Erythroblast (primary cell): Measurements from ENCODE around the gene TRABD2B.

ENCODE experiments used
- DNase-seq, 2 experiments: peaks; one replicate each; lab custom pipeline; 2025; lab: John Stamatoyannopoulos, UW
- GATA1 ChIP-seq: IDR thresholded peaks from 2 replicates; pipeline ENCODE4 v1.6.1; 2011; ENCODE audit warnings: low read depth, mild to moderate bottlenecking, control low read depth, low read length, moderate library complexity
- POLR2A ChIP-seq: IDR thresholded peaks from 2 replicates; pipeline ENCODE4 v1.6.1; 2011; ENCODE audit warnings: mild to moderate bottlenecking, low read length

Gene TRABD2B

DNA sequence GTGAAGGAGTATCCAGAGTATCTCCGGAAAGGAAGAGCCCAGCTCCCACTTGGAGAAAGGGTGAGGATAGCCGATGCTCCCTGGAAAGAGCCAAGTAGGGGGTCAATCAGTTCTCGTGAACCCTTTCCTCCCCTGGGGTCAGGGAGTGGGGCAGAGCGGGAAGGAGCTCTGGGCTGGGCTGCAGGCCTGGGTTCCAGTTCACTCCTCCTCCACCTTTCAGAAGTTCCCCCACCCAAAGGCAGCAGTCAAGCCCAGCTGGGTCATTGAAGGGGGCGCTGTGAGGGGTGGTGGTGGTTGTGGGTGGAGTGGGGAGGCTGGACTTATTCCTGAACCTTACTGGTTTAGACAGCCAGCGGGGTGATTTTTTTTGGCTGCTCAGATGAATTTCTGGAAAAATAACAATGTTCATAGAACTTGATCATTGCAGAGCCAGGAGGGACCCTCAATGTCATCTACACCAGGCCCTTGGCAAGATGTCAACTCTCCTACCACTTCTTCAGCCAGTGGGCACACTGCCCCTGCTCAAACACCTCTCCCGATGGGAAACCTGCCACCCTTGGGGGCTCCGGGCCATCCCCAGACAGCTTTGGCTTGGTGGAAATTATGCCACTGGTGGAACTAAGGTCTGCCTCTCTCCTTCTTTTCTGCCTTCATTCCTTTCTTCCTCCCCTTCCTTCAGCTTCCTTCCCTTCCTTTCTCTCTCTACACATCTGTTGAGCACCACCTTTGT, 235.8 kb downstream of the TRABD2B start:
- TF ChIP-seq GATA1 (no peak), POLR2A (no peak)
- DNase-seq: no peak

DNA sequence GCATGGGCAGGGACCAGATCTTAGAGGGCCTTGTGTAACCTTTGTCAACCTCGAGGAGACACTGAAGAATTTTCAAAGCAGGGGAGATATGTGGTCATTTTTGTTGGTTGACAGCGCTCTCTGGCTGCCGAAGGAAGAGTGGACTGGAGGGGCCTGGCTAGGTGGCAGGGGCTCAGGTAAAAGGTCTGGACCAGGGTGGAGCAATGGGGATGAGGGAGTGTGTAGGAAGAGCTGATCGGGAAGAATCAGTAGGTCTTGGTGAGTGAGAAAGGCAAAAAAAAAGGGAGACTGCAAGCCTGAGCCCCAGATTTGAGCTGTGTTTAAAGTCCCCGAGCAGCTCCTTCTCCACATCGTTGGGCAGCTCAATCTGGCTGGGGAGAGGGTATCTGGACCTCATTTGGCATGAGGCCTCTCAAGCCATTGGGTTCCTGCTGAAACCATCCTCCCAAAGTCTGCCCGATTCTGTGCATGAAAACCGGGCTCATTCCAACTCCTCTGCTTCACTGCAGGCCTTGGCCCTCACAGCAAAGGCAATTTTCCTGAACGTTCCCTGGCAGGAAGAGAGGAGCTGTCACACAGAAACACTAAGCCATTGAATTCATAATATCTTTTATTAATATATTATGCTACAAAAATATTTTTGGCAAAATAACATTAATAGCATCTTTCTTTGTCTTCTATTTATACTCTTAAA, 237.1 kb downstream of the TRABD2B start:
- no peak for DNase-seq
- TF ChIP-seq GATA1: no peak

DNA sequence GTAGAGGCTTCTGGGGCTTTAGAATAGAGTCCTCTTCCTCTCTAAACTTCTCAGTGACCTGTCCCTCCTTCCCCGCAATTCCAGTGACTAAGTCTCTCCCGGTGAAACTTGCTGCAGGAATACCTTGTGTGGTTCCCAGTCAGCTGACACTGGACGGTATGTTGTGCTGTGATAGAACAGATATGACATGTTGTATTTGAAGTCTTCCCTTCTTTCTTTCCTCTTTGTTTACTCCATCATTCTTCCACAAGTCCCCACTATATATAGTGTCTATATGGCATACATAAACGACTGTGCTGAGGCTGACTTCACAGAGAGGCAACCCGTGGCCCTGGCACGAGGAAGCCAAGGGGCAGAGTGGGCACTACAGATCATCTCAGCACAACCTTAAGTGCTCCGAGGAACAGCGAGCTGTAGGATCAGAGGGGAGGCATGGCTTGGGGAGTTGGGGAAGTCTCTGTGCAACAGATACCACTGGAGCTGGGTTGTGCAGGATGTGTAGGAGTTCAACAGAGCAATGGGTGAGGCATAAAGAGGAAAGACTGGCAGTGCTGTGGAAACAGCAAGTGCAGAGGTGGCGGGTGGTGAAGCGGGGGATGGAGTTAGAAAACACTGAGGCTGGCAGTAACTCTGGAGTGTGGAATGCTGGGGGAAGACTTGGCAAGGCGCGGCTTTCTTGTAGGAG, 237.8 kb downstream of the TRABD2B start:
- DNase-seq: no peak
- TF ChIP-seq GATA1 (no peak), POLR2A (no peak)

DNA sequence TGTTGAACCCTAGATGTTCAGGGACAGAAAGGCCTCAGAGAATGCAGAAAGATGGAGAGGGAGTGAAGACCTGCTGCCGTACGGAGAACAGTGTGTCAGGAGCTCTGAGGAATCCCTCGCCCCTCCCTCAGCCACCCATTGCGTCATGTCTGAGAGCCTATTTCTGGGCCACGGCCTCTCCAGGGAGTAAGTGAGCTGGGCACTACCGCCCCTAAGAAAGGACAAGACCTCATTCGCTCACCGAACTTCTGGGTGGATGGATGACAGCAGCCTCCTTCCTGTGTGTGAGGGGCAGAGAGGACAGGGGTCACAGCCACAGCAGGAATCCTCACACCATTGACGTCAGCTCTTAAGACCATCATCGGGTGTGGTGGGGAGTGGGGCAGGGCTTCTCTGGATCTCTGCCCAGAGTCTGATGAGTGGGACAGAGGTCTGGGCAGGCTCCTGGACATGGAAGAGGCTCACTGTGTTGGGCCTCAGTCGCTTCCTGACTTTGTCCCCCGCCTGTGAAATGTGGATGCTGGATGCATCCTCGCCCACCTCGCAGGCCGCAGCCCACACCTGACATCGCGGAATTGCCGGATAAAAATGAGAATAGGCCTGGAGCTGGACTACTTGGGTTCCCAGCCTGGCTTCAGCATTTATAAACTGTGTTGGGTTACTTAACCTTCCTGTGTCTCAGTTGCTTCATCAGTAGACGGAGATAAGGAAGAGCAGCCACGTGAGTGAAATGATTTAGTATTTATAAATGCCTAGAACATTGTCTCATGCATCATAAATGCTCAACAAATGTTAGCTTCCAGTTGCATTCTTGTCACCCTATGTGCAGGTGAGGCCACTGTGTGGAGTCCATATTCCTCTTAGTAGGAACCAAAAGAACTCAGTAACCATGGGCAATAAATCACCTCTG, 238.6 kb downstream of the TRABD2B start:
- no peak for DNase-seq
- TF ChIP-seq POLR2A (no peak), GATA1 (no peak)

DNA sequence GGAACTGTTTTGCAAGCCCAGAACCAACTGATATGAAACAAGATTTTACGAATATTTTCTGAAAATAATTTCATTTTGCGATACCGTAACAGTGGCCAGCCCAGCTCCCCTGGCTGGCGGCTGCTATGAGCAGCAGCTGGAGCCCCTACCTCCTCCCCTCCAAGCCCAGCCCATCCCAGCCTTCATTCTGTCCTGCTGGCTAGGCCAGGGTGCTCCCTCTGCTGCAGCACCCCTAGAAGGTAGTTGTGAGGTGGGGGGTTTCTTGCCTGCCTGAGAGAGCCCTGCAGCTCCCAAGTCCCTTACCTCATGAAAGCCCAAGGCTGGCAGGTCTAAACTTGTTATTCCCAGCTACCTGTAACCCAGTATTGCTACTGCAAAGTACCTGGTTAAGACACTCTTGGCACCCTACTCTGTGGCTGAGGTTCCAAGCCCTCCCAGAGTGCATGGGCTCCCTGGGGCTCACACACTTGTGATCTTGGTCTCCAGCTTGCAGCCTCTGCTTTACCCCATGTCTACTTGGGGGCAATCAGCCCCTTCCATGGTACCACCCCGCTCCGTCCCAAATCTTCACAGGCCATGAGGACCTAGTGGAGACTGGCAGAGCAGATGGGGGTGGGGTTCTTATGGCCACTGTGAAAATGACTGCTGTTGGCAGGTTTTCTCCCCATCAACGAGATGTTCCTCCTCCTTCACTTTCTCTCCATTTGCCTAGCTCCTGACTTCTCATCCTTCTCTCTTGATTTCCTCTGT, 239.8 kb downstream of the TRABD2B start:
- TF ChIP-seq GATA1 (no peak), POLR2A (no peak)
- DNase-seq: no peak

DNA sequence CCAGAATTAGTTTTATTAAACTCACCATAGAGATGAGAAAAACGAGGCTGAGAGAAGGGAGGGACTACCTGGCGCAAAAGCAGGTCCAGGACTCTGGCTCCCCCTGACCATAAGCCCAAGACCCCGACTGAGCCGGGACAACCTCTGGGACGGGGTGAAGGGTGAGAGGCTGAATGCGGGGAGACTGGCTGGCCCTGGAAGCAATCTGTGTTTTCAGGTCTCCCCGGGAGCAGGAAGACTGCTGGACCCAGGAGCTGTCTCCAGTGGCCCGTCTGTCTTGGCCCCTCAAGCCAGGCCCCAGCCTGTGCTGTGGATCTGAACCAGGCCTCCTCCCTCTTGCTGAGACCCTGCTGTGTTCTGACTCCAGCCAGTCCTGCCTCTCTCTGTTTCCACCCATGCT, 240.8 kb downstream of the TRABD2B start:
- DNase-seq: no peak
- no peak for TF ChIP-seq POLR2A
- TF ChIP-seq GATA1: no peak

DNA sequence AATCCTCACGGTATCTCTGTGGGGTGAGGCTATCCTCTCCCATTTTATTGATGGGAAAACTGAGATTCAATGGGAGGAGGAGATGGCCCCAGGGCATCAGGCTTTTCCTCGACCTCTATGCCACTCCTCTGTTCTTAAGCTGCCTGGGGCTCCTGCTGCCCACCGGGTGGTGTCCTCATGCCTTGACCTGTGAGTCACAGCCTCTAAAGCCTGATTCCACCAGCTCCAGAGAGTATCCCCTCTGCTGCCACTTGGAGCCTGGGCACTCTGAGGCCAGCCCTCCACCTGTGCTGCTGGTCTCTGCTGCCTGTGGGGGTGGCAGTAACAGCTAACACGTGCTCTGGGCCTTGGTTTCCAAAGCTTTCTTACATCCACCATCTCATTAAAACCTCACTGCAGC, 241.2 kb downstream of the TRABD2B start:
- no peak for TF ChIP-seq GATA1
- TF ChIP-seq POLR2A: no peak
- DNase-seq: no peak

DNA sequence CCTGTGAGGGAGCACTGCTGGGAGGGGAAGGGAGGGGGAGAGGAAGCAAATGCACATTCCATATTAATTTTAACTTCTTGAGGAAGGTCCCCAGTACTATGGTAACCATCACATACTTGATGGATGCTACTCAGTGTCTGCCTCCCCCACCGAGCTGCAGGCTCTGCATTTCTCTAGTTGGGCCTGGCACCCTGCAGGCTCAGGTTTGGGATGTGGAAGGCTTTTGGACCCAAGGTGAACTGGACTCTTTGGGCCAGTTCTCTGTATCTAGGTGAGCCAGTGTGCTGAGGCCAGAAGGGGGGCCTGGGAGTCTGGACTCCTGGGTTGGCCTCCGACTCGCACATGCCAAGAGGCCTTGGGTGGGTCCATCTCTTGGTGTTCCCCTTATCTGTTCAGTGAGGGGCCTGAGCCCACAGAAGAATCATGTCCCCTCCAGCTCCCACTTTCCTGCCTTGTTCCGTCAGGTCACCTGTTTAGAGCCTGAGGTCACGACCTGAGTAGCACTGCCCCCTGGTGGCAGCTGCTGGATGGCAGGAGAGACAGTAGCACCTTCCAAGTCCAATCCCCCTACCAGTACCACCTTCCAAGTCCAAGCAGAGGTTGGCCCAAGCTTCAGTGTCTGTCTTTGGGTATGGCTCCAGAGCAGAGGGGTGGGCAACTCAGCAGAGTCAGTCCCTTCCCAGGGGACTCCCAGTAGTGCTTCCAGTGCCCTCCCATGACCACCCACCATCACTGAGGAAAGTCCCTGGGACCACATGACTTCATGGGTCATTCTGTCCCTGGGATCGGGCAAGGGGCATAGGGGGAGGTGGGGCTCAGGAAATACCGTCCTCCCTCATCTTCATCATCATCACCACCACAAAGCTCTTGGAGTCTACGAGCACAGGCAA, 241.8 kb downstream of the TRABD2B start:
- DNase-seq: peak; percentile 47 to 68
- TF ChIP-seq GATA1: no peak
- TF ChIP-seq POLR2A: no peak

DNA sequence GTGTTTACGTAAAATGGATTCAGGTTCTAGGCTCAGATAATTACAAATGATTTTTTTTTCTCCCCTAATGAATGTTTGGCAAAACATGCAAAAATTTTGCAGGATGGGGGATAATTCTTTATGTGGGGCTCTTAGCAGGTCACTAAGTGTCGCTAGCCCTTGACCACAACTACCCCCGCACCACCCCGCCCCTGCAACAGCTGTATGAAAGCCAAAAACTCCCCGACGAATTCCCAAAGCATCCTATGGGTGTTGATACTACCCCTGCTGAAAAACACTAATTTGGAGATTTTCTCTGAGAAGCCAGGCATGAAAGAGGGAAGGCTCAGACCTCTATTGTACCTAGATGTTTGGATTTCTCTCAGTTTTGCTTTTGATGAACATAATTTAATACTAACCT, 243.0 kb downstream of the TRABD2B start:
- DNase-seq: no peak
- TF ChIP-seq GATA1 (no peak), POLR2A (no peak)

DNA sequence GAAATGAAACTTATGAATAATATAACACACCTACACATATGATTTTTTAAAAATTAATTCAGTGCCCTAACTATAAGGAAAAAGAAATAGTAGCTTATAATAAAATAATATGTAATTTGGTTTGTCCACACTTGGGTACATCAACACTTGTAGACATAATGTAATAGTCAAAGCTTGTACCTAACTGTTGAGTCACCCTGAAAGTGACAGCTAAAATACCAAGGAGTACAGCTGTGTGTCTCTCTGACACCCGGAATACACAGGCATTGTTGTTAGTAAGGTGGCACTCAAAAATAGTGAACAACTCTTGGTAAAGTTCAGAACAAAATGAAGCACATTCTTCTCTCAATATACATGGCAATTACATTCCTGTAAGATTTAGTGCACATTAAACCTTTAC, 243.4 kb downstream of the TRABD2B start:
- no peak for DNase-seq
- TF ChIP-seq POLR2A (no peak), GATA1 (no peak)

DNA sequence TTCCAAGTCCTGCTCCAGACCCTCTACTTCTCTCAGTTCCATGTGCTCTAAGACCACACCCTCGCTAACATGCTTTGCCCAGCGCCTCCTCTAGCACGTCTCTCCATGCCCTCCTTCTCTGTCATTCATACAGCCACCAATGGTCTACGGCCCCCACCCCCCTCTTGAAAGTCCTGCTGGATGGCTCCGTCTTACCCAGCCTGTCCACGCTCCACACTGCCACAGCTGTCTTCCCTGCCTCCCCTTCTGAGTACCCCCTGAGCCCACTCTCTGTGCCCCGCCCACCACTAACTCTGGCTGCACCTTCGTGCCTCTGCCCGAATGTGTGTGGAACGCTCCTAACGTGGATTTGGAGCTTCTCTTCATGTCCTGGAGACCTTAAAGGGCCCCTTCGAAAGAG, 244.6 kb downstream of the TRABD2B start:
- no peak for DNase-seq
- TF ChIP-seq GATA1: no peak
- TF ChIP-seq POLR2A: no peak

DNA sequence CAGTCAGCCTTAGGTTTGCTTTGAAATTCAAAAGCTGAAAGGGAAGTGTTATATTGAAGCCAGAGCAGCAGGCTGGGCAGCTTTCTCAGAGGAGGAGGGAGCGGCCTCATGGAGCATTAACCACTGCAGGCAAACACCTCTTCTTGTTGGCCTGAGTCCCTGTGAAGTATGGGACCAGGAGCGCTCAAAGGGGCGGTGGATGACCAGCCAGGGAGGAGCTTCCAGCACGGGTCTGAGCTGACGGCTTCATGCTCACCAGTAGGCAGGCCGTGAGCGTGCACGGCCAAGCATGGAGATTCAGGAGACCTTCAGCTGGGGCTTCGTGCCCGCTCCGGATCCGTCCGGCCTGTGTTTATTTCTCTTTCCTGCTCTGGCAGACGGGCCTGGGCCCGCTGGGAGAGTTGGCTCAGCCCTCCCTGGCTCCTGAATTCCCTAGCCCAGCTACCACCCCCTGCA, 245.2 kb downstream of the TRABD2B start:
- DNase-seq: no peak
- TF ChIP-seq POLR2A (no peak), GATA1 (no peak)
